GM23248 (cell line): Measurements from ENCODE around the gene CBX8. TPM values are rescaled to one million over a fixed set of nuclear protein-coding genes. Genes with fewer than 3 reads are reported as not detected.

Experiments
- DNase-seq: peaks from one replicate; pipeline ENCODE4 v3.0.0-alpha.2; 2015
- H2AFZ ChIP-seq: fragments of 200-600 bp; sonication (generic); 2 replicates; pipeline ENCODE4 v1.6.1; 2016; ENCODE audit warnings: antibody characterized with exemption
- H3F3A ChIP-seq: fragments of 200-600 bp; sonication (generic); 2 replicates; pipeline ENCODE4 v1.6.1; 2016; ENCODE audit warnings: mild to moderate bottlenecking, antibody characterized with exemption, mixed run types; ENCODE audit not compliant: insufficient read depth
- H3K27ac ChIP-seq: fragments of 200-600 bp; sonication (generic); 2 replicates; pipeline ENCODE4 v1.5.1; 2016; ENCODE audit warnings: mild to moderate bottlenecking
- H3K27me3 ChIP-seq: fragments of 200-600 bp; sonication (generic); replicated peaks from 2 replicates; pipeline ENCODE4 v1.6.1; 2016; ENCODE audit warnings: mild to moderate bottlenecking; ENCODE audit not compliant: insufficient read depth
- H3K36me3 ChIP-seq: fragments of 200-600 bp; sonication (generic); 2 replicates; pipeline ENCODE4 v1.6.1; 2016; ENCODE audit warnings: low read depth, mild to moderate bottlenecking
- H3K4me1 ChIP-seq: fragments of 200-600 bp; sonication (generic); 2 replicates; pipeline ENCODE4 v1.6.1; 2016; ENCODE audit warnings: mild to moderate bottlenecking; ENCODE audit not compliant: insufficient read depth
- H3K4me2 ChIP-seq: fragments of 200-600 bp; sonication (generic); one replicate; pipeline ENCODE4 v1.6.1; 2016; ENCODE audit warnings: mild to moderate bottlenecking; ENCODE audit not compliant: unreplicated experiment
- H3K4me3 ChIP-seq: fragments of 200-600 bp; sonication (generic); 2 replicates; pipeline ENCODE4 v1.5.1; 2016; ENCODE audit warnings: mild to moderate bottlenecking
- H3K79me2 ChIP-seq: fragments of 200-600 bp; sonication (generic); 2 replicates; pipeline ENCODE4 v1.6.1; 2016; ENCODE audit warnings: mild to moderate bottlenecking; ENCODE audit not compliant: insufficient read depth
- H3K9ac ChIP-seq: fragments of 200-600 bp; sonication (generic); 2 replicates; pipeline ENCODE4 v1.6.1; 2016; ENCODE audit warnings: mild to moderate bottlenecking
- H3K9me2 ChIP-seq: fragments of 200-600 bp; sonication (generic); 2 replicates; pipeline ENCODE4 v1.6.1; 2016; ENCODE audit warnings: mixed run types, mild to moderate bottlenecking, moderate library complexity; ENCODE audit not compliant: insufficient read depth
- H3K9me3 ChIP-seq: fragments of 200-600 bp; sonication (generic); one replicate; pipeline ENCODE4 v1.6.1; 2017; ENCODE audit warnings: low read depth
- H4K20me1 ChIP-seq: fragments of 200-600 bp; sonication (generic); 2 replicates; pipeline ENCODE4 v1.6.0; 2016; ENCODE audit not compliant: insufficient read depth
- EZH2 ChIP-seq: fragments of 200-600 bp; sonication (generic); IDR thresholded peaks from 2 replicates; pipeline ENCODE4 v1.6.1; 2018; ENCODE audit warnings: antibody characterized with exemption, mild to moderate bottlenecking; ENCODE audit not compliant: insufficient read depth, poor library complexity, severe bottlenecking
- EZH2phosphoT487 ChIP-seq: fragments of 200-600 bp; sonication (generic); IDR thresholded peaks from 2 replicates; pipeline ENCODE4 v1.6.1; 2018; ENCODE audit warnings: antibody characterized with exemption, moderate library complexity, mild to moderate bottlenecking, low read depth; ENCODE audit not compliant: insufficient read depth
- WGBS, 2 experiments: methylation state at CpG; one replicate each; pipeline ENCODE4 v1.1.6; 2015 to 2017; ENCODE audit warnings: low lambda C conversion rate in 2 of 2, low coverage in 1 of 2; ENCODE audit errors: missing lambda C conversion rate in 2 of 2; 5-methylcytosine and 5-hydroxymethylcytosine counted together
- in situ Hi-C: fragments of 300-500 bp; cut with MboI; formaldehyde crosslinking; loops from 2 replicates; pipeline ENCODE4 v1.15.0; 2020
- polyA plus RNA-seq: library from polyadenylated mRNA; unstranded; fragments of >200 nt; fragmentation: Nextera tagmentation; extraction: Ambion mirVana; gene quantifications from 2 replicates; pipeline ENCODE4 v1.2.1, GENCODE V29; 2016
- total RNA-seq: library from RNA; depleted of rRNA; stranded (reverse); fragments of >200 nt; shearing (Covaris generic); gene quantifications from 2 replicates; pipeline ENCODE4 v1.2.3, GENCODE V29; 2014

CBX8 gene
- total and polyA plus RNA-seq, 2 experiments from 2014 or later, result 3.9 to 5.9 TPM

DNA sequence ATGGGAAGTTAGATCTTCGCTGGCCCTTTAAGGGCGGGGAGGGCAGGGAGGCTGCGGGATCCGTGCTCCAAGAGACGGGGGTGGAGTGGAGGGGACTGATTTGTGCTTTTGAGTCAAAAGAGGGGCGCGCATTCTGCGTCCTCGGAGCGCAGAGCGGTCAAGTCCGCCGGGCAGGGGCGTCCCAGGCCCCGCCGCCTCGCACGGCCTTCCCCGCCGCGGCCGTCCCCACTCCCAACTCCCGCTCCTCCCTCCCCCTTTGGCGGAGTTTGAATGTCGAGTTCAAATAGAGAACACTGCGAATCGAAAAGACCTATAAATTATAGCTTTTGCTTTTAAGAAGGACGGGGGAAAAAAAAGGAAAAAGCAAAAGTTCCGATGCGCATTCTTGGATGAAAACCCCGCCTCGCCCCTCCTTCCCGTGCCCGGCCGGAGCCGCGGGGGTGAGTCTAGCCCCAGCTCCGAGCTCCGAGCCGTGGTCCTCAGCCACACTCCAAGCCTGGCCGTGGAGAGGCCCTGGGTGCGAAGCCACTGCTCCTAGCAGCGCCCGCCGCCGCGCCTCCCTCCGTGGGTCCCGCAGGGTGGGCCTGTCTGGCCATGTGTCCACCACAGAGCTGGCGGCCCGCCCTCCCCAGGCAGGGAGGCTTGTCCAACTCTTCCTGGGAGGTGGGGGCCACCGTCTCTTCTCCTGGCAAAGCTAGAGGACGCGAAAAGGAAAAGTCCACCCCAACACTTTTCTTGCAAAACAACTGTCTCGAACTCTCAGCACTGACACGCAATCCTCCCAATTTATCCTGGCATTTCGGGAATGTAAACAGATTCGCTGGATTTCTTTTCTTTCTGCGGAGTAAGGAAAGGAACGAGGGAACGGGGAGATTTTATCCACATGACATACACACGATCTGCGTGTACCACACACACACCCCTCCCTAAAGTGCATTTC, 3.6 kb downstream of the CBX8 start:
- Histone ChIP-seq H3K27ac (peak overlapping the region; percentile 82), H3K9me2 (no peaks in the 10 kb centered on the region), H3K9me3 (no peaks in the 10 kb centered on the region), H3K4me1 (0 out of 2 replicates have a peak, but pooled peaks cover 6% of the 10 kb centered on the region), H3K79me2 (peaks cover 7% of the 10 kb centered on the region; the same call in 1 of the 2 replicates), H4K20me1 (no peaks in the 10 kb centered on the region), H3K36me3 (no peaks in the 10 kb centered on the region), H2AFZ (peak overlapping the region; percentile 76), H3K4me2 (peak overlapping the region; percentile 92), H3F3A (no peaks in the 10 kb centered on the region), H3K9ac (peak overlapping the region; percentile 74), H3K27me3 (peaks cover 44% of the 10 kb centered on the region), H3K4me3 (peak overlapping the region; percentile 72)
- 1 to 2% methylated on average over 37 to 63 of the region's 63 CpGs for WGBS, 2 experiments
- peak; percentile 89 for DNase-seq
- TF ChIP-seq EZH2 (no peak), EZH2phosphoT487 (no peak)
- in situ Hi-C loops, result no loop called here

DNA sequence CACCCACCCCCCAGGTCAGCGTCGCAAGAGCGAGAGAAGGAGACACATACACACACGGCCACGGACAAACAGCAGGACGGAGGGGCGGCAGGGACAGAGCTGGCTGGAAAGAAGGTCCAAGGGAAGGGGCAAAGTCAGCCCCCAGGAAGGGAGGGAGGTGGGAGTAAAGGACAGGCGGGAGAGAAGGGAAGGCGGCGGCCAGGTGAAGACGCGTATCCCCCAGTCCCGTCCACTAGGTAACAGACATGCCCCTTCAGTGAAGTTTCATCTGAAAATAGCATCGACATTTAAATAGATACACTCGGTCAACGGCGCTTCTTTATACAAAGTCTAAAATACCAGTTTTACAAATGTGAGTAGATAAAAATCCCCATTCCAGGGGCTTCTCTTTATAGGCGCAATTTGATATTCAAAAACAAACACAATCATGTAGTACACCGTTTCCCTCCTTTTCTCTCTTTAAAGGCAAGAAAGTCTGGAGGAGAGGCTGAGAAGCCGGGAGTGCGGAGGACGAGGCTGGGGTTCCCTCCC, 4.5 kb downstream of the CBX8 start:
- TF ChIP-seq EZH2 (peak; percentile 18), EZH2phosphoT487 (no peak)
- no peak for DNase-seq
- Histone ChIP-seq H3K36me3 (no peaks in the 10 kb centered on the region), H3K27me3 (peaks cover 47% of the 10 kb centered on the region), H3K79me2 (peaks cover 7% of the 10 kb centered on the region; the same call in 1 of the 2 replicates), H3K9ac (peak overlapping the region; percentile 74; the same call in 1 of the 2 replicates), H4K20me1 (no peaks in the 10 kb centered on the region), H3K4me3 (peak overlapping the region; percentile 72), H3K27ac (no peak overlapping the region), H3F3A (no peaks in the 10 kb centered on the region), H3K9me2 (no peaks in the 10 kb centered on the region), H3K4me2 (peak overlapping the region; percentile 92), H2AFZ (no peak overlapping the region), H3K4me1 (0 out of 2 replicates have a peak, but pooled peaks cover 6% of the 10 kb centered on the region), H3K9me3 (no peaks in the 10 kb centered on the region)
- in situ Hi-C loops, result no loop called here
- WGBS, 2 experiments, result 4 to 5% methylated on average over 19 to 22 of the region's 22 CpGs

DNA sequence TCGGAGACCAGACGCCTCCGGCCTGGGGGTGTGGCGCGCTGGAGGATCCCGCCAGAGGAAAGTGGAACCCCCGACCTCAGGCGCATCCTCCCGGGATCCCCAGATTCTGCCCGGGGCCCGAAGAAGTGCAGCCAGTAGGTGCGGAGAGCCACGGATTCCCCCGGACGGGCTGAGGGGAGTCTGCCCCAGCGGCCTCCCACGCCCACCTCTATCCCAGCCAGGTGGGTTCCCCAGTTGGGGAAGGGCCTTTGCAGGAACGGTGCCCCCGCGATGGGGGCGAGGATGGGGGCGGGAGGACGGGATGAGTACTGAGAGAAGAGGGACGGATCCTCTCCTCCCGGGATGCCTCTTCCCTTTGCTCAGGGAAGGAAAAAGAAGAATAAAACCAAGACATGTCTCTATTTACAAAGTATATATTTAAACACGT, 5.1 kb downstream of the CBX8 start:
- Histone ChIP-seq H3K9ac (no peak overlapping the region), H3K36me3 (no peaks in the 10 kb centered on the region), H3F3A (no peaks in the 10 kb centered on the region), H3K4me3 (no peak overlapping the region), H3K4me1 (0 out of 2 replicates have a peak, but pooled peaks cover 6% of the 10 kb centered on the region), H2AFZ (no peak overlapping the region), H3K9me2 (no peaks in the 10 kb centered on the region), H3K27me3 (peaks cover 52% of the 10 kb centered on the region), H3K4me2 (peak overlapping the region; percentile 92), H3K9me3 (no peaks in the 10 kb centered on the region), H3K79me2 (peaks cover 7% of the 10 kb centered on the region; the same call in 1 of the 2 replicates), H4K20me1 (no peaks in the 10 kb centered on the region), H3K27ac (no peak overlapping the region)
- no peak for DNase-seq
- in situ Hi-C loops, result no loop called here
- peak; percentile 85 for TF ChIP-seq EZH2phosphoT487
- TF ChIP-seq EZH2, result peak; percentile 63
- 1 to 2% methylated on average over 20 to 24 of the region's 26 CpGs for WGBS, 2 experiments

DNA sequence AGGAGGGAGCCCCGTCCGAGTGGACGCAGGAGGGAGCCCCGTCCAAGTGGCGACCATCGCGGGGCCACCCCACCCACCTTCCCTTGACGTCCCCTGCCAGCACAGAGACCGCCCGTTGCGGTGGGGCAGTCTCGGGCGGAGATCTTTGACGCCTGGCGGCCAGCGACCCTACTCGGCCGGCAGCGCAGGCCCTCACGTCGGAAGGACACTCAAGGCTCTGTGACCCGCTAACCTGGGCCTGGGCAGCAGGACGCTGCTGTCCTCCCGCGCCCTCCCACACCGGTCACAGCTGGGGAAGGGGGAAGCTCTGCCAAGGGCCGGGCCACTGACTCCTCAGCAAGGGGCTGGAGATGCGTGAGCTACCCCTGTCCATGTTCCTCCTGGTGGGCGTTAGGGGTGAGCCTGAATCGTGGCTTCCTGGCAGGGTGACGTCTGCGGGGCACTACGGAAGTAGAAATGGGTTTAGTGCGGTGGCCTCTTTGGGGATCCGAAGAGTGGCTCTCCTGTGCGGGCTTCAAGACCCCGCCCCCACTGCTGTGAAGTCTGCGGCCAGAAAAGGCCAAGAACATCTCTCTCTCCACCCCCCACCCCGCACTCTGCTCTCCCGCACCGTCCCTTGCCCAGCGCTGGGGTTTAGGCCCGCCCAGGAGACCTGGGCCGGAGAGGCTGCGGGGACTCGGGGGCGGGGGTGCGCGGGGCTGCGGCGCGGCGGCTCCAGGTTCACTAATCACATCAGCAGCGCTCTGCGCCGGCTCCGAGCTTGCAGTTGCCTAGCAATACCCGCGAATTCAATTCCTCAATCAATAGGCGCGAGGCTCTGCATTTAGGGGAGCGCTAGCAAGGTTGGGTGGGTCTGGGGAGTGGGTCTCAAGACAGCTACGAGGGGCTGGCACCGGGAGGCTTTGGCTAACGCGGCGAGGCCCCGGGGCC, 5.8 kb downstream of the CBX8 start:
- TF ChIP-seq EZH2phosphoT487 (no peak), EZH2 (peak; percentile 95)
- no peak overlapping the region for H3K27ac ChIP-seq
- in situ Hi-C loops, result no loop called here
- WGBS, 2 experiments, result 10 to 13% methylated on average over 55 to 64 of the region's 68 CpGs
- H3K4me2 ChIP-seq, result no peak overlapping the region
- no peak overlapping the region for H3K9ac ChIP-seq
- peaks cover 3% of the 10 kb centered on the region; the same call in 1 of the 2 replicates for H3K79me2 ChIP-seq
- H3F3A ChIP-seq, result no peaks in the 10 kb centered on the region
- H3K36me3 ChIP-seq, result no peaks in the 10 kb centered on the region
- H3K9me2 ChIP-seq, result no peaks in the 10 kb centered on the region
- peaks cover 55% of the 10 kb centered on the region for H3K27me3 ChIP-seq
- no peaks in the 10 kb centered on the region for H4K20me1 ChIP-seq
- H3K4me3 ChIP-seq, result no peak overlapping the region
- 0 out of 2 replicates have a peak, but pooled peaks cover 2% of the 10 kb centered on the region for H3K4me1 ChIP-seq
- no peaks in the 10 kb centered on the region for H3K9me3 ChIP-seq
- H2AFZ ChIP-seq, result no peak overlapping the region
- no peak for DNase-seq
